ENCODE data around the gene DPP7. TPM values are rescaled to one million over a fixed set of nuclear protein-coding genes. Genes with fewer than 3 reads are reported as not detected.

Gene DPP7
- total and polyA plus RNA-seq, 2 of the 4 experiments (the other 2 are of a cell fraction) = 14.9 to 76.4 TPM

GRCh38 chr9:137089232-137089947, 25.1 kb downstream of the DPP7 start:
- Histone ChIP-seq H3K14ac (replicated peaks; ENCODE audit: low read depth, low read length) (no peak overlapping the region), H3K18ac (ENCODE audit: low read depth, low read length) (no peak overlapping the region), H3K4me3 (ENCODE audit: insufficient read depth, low read depth, low read length) (no peak overlapping the region), H2AK5ac (ENCODE audit: low read depth, low read length) (no peak overlapping the region), H4K91ac (ENCODE audit: insufficient read depth, low read depth, low read length) (no peak overlapping the region), H3K4me2 (ENCODE audit: low read depth, low read length) (no peak overlapping the region), H4K8ac (ENCODE audit: low read depth in 2 of 2, low read length in 2 of 2) (no peak overlapping the region), H2BK20ac (ENCODE audit: low read depth, low read length) (no peak overlapping the region), H2AFZ (replicated peaks; ENCODE audit: low read length, poor library complexity) (no peak overlapping the region), H3K9ac (ENCODE audit: low read depth, low read length) (no peak overlapping the region), H3K56ac (ENCODE audit: extremely low read depth, insufficient read depth, low read length) (no peak overlapping the region), H2BK15ac (ENCODE audit: low read depth, low read length) (no peak overlapping the region), H3K9me1 (ENCODE audit: insufficient read depth, low read length) (no peaks in the 10 kb centered on the region; the same call in 1 of the 2 replicates), H2AK9ac (replicated peaks; ENCODE audit: low read depth, low read length, poor library complexity) (no peak overlapping the region), H3K36me3 (ENCODE audit: control insufficient read depth, insufficient read depth, low read length) (peaks cover 13% of the 10 kb centered on the region; the same call in 1 of the 2 replicates), H4K20me1 (ENCODE audit: insufficient read depth, low read length) (no peaks in the 10 kb centered on the region), H3K4me1 (ENCODE audit: control insufficient read depth, insufficient read depth, low read length) (peaks cover 3% of the 10 kb centered on the region), H3K4ac (ENCODE audit: low read depth, low read length) (no peak overlapping the region), H3K23ac (ENCODE audit: low read depth, low read length) (no peak overlapping the region), H3K27ac (ENCODE audit: insufficient read depth, low read length) (no peak overlapping the region), H2BK120ac (ENCODE audit: low read depth, low read length) (no peak overlapping the region), H3K9me3 (ENCODE audit: control insufficient read depth, insufficient read depth, low read length) (no peaks in the 10 kb centered on the region), H3K79me1 (ENCODE audit: low read depth in 1 of 2, low read length in 2 of 2) (peaks cover 30 to 31% of the 10 kb centered on the region in 2 experiments), H3K27me3 (ENCODE audit: control insufficient read depth, insufficient read depth, low read length) (no peaks in the 10 kb centered on the region), H2BK5ac (ENCODE audit: low read depth, low read length, poor library complexity, severe bottlenecking) (no peak overlapping the region), H4K5ac (ENCODE audit: low read depth, low read length) (no peak overlapping the region)
- in situ Hi-C loops (cut with MboI; ENCODE audit: low sequenced_read_pairs) = no loop called here
- CTCF ChIA-PET = no interaction called here
- intact Hi-C loops (cut with micrococcal nuclease) = no loop called here
- ATAC-seq (ENCODE audit: low read depth) = no peak
- no peak for TF ChIP-seq MAZ (IDR thresholded peaks at IDR 0.05; ENCODE audit: borderline replicate concordance, low read depth, low read length)
- TF ChIP-seq BHLHE40 (IDR thresholded peaks at IDR 0.05; ENCODE audit: low read depth, low read length) = no peak
- no peak for TF ChIP-seq RFX5 (IDR thresholded peaks at IDR 0.05; ENCODE audit: low read depth, low read length)
- no peak for TF ChIP-seq USF2 (IDR thresholded peaks at IDR 0.05; ENCODE audit: low read depth, low read length)
- TF ChIP-seq FOS (IDR thresholded peaks at IDR 0.05; ENCODE audit: low read depth, low read length) = no peak
- no peak for TF ChIP-seq CEBPB (IDR thresholded peaks at IDR 0.05; ENCODE audit: low read depth, low read length)
- no peak for TF ChIP-seq CTCF (conservative IDR thresholded peaks at IDR 0.05; ENCODE audit: low read depth, low read length)
- no peak for TF ChIP-seq CHD1 (IDR thresholded peaks at IDR 0.05; ENCODE audit: low read depth, low read length)
- no peak for TF ChIP-seq RCOR1 (IDR thresholded peaks at IDR 0.05; ENCODE audit: insufficient replicate concordance, low read length)
- TF ChIP-seq NFE2L2 (IDR thresholded peaks at IDR 0.05; ENCODE audit: low read depth, low read length) = no peak
- TF ChIP-seq RAD21 (IDR thresholded peaks at IDR 0.05; ENCODE audit: low read length) = no peak
- no peak for TF ChIP-seq SMC3 (IDR thresholded peaks at IDR 0.05; ENCODE audit: low read depth, low read length)
- no peak for TF ChIP-seq MAFK (IDR thresholded peaks at IDR 0.05; ENCODE audit: low read depth, low read length)
- TF ChIP-seq POLR2A (IDR thresholded peaks at IDR 0.05; ENCODE audit: low read depth, low read length) = no peak
- no peak for TF ChIP-seq MXI1 (IDR thresholded peaks at IDR 0.05; ENCODE audit: borderline replicate concordance, low read depth, low read length)
- TF ChIP-seq, protein P1, sequence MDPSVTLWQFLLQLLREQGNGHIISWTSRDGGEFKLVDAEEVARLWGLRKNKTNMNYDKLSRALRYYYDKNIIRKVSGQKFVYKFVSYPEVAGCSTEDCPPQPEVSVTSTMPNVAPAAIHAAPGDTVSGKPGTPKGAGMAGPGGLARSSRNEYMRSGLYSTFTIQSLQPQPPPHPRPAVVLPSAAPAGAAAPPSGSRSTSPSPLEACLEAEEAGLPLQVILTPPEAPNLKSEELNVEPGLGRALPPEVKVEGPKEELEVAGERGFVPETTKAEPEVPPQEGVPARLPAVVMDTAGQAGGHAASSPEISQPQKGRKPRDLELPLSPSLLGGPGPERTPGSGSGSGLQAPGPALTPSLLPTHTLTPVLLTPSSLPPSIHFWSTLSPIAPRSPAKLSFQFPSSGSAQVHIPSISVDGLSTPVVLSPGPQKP (IDR thresholded peaks at IDR 0.05; ENCODE audit: borderline replicate concordance, low read depth, low read length) = no peak
- POLR2A ChIA-PET (ENCODE audit: unreplicated experiment) = no interaction called here
- dilution Hi-C loops (cut with HindIII; ENCODE audit: low sequenced_read_pairs, unreplicated experiment) = no loop called here
- DNase-seq = no peak
- WGBS, 2 experiments (ENCODE audit: extremely low coverage in 2 of 2, insufficient read length in 1 of 2) = 72% methylated on average over 7 of the region's 11 CpGs; no CpG with 5 or more reads in 1 of the 2 experiments
- BruUV-seq (replicated peaks) = no TSS peak

Measured in IMR-90 (cell line).